Stimulated activated effector memory CD8-positive, alpha-beta T cell treated with anti-CD3 and anti-CD28 coated beads, Interleukin-12 subunit alpha, Interleukin-12 subunit beta, amount 100 ng/mL, for 72 hours (primary cell): ENCODE data around the gene DNAJC3.
A peak's percentile ranks its signal among the peaks of the same experiment; 100 is the strongest.
"Not testable (repeated sequence)": the region's sequence is repeated elsewhere in the genome, so short reads cannot be mapped to it uniquely, and the experiment has no call there.

Experiments used
- ATAC-seq: fragments of 150-1000 bp; cut with Tn5 transposase; 2 replicates; pipeline ENCODE4 v1.10.0; 2021
- DNase-seq, 2 donors: peaks; one replicate each; pipeline ENCODE4 v3.0.0; 2021 to 2022; ENCODE audit warnings: low spot score in 2 of 2
- H3K27ac Mint-ChIP-seq: one replicate; pipeline ENCODE4 v1.8.0; 2022; ENCODE audit warnings: mild to moderate bottlenecking, mixed read lengths
- H3K36me3 Mint-ChIP-seq: one replicate; pipeline ENCODE4 v1.8.0; 2022; ENCODE audit warnings: mild to moderate bottlenecking, mixed read lengths
- H3K4me1 Mint-ChIP-seq: one replicate; pipeline ENCODE4 v1.8.0; 2022; ENCODE audit warnings: mixed read lengths
- H3K4me3 Mint-ChIP-seq: one replicate; pipeline ENCODE4 v1.8.0; 2022; ENCODE audit warnings: mild to moderate bottlenecking, mixed read lengths
- H3K9me3 Mint-ChIP-seq: one replicate; pipeline ENCODE4 v1.8.0; 2022; ENCODE audit warnings: mixed read lengths

Gene DNAJC3

GRCh38 chr13:95723438-95723837, 46.5 kb downstream of the DNAJC3 start:
- Mint-ChIP-seq H3K4me3 (no peak overlapping the region), H3K9me3 (no peaks in the 10 kb centered on the region), H3K4me1 (peaks cover 17% of the 10 kb centered on the region), H3K27ac (peak overlapping the region; percentile 9), H3K36me3 (peaks cover 47% of the 10 kb centered on the region)
- no peak for ATAC-seq
- no peak for DNase-seq

- Mint-ChIP-seq H3K36me3 (peaks cover 47% of the 10 kb centered on the region), H3K4me3 (no peak overlapping the region), H3K27ac (no peak overlapping the region), H3K9me3 (no peaks in the 10 kb centered on the region), H3K4me1 (peaks cover 19% of the 10 kb centered on the region)
- no peak for DNase-seq
- ATAC-seq: no peak
Observed at GRCh38 chr13:95724252-95724651, 47.3 kb downstream of the DNAJC3 start.

DNA sequence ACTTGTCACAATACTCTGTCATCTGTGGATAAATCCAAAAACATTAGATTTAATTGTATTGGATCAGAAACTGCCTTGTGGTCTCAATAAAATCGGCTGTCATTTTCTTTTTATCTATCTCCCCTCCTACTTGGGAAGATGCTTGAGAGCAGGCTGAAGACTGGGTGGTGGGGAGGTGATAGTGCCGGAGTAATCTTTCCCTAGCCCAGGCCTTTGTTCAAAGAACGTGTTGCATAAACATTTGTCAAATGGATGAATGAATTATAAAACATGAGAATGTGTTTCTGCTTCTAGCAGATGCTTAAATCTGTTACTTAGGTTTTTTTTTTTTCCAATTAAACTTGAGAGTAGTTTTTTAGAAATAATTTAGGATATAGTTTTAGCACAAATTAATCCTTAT, 49.9 kb downstream of the DNAJC3 start:
- no peak for ATAC-seq
- H3K36me3 Mint-ChIP-seq: peaks cover 47% of the 10 kb centered on the region
- H3K4me3 Mint-ChIP-seq: no peak overlapping the region
- no peak overlapping the region for H3K27ac Mint-ChIP-seq
- no peaks in the 10 kb centered on the region for H3K9me3 Mint-ChIP-seq
- H3K4me1 Mint-ChIP-seq: peaks cover 32% of the 10 kb centered on the region
- DNase-seq: no peak

- Mint-ChIP-seq H3K27ac (no peak overlapping the region), H3K9me3 (peaks cover 11% of the 10 kb centered on the region), H3K36me3 (peaks cover 49% of the 10 kb centered on the region), H3K4me1 (peaks cover 25% of the 10 kb centered on the region), H3K4me3 (no peak overlapping the region)
- ATAC-seq (no peak), DNase-seq (no peak)
Observed at GRCh38 chr13:95728957-95729356, 52.0 kb downstream of the DNAJC3 start.

GRCh38 chr13:95734124-95734523, 57.2 kb downstream of the DNAJC3 start:
- no peak for ATAC-seq
- no peak overlapping the region for H3K27ac Mint-ChIP-seq
- H3K9me3 Mint-ChIP-seq: peaks cover 17% of the 10 kb centered on the region
- peaks cover 21% of the 10 kb centered on the region for H3K4me1 Mint-ChIP-seq
- peaks cover 18% of the 10 kb centered on the region for H3K36me3 Mint-ChIP-seq
- H3K4me3 Mint-ChIP-seq: no peak overlapping the region
- no peak for DNase-seq

DNA sequence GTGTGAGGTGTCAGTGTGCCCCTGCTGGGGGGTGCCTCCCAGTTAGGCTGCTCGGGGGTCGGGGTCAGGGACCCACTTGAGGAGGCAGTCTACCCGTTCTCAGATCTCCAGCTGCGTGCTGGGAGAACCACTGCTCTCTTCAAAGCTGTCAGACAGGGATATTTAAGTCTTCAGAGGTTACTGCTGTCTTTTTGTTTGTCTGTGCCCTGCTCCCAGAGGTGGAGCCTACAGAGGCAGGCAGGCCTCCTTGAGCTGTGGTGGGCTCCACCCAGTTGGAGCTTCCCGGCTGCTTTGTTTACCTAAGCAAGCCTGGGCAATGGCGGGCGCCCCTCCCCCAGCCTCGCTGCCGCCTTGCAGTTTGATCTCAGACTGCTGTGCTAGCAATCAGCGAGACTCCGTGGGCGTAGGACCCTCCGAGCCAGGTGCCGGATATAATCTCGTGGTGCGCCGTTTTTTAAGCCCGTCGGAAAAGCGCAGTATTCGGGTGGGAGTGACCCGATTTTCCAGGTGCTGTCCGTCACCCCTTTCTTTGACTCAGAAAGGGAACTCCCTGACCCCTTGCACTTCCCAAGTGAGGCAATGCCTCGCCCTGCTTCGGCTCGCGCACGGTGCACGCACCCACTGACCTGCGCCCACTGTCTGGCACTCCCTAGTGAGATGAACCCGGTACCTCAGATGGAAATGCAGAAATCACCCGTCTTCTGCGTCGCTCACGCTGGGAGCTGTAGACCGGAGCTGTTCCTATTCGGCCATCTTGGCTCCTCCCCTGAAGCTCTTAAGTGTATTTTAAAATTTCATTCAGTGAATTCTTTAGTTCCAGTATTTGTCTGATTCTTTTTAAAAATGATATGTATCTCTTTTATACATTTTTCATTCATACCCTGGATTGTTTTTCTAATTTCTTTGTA, 63.4 kb downstream of the DNAJC3 start:
- H3K9me3 Mint-ChIP-seq, DNase-seq, H3K4me3 Mint-ChIP-seq, H3K36me3 Mint-ChIP-seq, ATAC-seq: not testable (repeated sequence)
- Mint-ChIP-seq H3K4me1 (peaks cover 23% of the 10 kb centered on the region), H3K27ac (peak overlapping the region; percentile 16)

DNA sequence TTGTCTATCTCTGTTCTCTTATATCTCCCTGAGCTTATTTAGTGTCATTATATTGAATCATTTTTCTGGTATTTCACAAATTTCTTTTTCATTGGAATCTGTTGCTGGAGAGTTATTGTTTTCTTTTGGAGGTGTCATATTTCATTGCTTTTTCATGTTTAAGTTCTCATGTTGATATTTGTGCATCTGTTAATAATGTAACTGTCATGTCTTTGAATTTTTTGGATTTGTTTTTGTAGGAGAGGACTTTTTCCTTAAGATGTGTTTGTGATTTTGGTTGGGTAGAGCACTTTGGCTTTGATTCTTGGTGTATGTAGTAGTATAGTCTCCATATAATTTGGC, 64.0 kb downstream of the DNAJC3 start:
- peak overlapping the region; percentile 16 for H3K27ac Mint-ChIP-seq
- H3K36me3 Mint-ChIP-seq: peaks cover 5% of the 10 kb centered on the region
- H3K4me3 Mint-ChIP-seq: no peak overlapping the region
- ATAC-seq (no peak), DNase-seq (no peak)
- no peaks in the 10 kb centered on the region for H3K9me3 Mint-ChIP-seq
- peaks cover 23% of the 10 kb centered on the region for H3K4me1 Mint-ChIP-seq

DNA sequence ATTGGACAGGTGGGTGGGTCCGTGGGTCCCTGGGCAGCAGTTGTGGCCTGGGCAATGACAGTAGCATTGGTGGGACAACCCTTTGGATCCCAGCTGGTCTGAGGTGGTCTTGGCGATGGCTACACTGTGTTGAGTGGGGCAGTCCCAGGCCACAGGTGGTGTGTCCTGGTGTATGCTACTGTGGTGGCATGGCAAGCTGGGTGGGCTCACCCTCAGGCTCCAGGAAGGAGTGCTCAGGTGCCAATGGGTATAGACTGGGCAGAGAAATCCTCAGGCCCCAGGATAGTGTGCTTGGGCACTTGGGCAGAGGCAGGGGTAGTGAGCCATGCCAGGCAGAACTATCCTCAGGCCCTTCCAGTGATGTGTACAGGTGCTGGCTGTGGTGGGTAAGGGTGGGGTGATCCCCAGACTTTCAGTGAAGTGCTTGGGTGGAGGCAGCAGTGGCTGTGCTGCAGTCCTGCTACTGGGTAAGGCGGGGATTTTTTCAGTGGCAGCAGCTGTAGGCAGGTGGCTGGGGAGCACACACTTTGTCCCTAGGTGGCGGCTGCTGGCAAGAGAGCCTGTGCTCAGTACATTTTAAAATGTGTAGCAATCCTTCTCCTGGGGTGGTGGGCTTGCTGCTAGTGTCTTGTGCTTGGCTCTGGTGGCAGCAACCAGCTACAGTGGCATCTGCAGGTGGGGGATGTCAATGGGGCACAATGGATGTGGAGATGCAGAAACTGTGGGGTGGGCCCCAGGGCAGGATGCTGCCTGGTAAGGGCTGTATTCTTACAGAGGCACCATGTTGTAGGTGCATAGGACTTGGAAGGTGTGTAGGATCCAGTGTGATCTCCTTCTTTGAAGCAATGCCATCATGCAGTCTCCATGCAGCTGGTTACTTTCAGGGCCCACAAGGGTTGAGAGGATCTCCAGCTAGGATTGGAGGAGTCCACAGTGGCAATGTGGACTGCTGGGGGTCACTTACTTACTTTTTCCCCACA, 64.9 kb downstream of the DNAJC3 start:
- Mint-ChIP-seq H3K36me3 (peaks cover 5% of the 10 kb centered on the region), H3K4me3 (no peak overlapping the region), H3K4me1 (peaks cover 23% of the 10 kb centered on the region), H3K27ac (peak overlapping the region; percentile 16), H3K9me3 (no peaks in the 10 kb centered on the region)
- DNase-seq: no peak
- ATAC-seq: no peak

DNA sequence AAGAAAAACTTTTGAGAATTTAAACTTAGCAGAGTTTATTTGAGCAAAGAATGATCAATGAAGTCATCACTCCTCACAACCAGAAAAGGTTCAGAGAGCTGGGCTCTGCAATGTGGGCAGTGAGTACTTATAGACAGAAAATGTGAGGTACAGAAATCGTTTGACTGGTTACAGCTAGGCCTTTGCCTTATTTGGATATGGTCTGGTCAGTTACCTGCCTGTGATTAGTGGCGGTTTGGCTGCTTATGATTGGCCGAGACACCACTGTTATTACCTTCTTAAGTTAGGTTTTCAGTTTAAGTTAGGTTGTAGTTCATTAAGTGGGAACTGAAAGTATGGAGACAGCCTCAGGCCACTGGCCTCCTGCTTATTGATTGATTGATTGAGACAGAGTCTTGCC, 66.3 kb downstream of the DNAJC3 start:
- no peak for DNase-seq
- no peak for ATAC-seq
- Mint-ChIP-seq H3K4me1 (peaks cover 33% of the 10 kb centered on the region), H3K27ac (no peak overlapping the region), H3K36me3 (peaks cover 5% of the 10 kb centered on the region), H3K9me3 (no peaks in the 10 kb centered on the region), H3K4me3 (no peak overlapping the region)

DNA sequence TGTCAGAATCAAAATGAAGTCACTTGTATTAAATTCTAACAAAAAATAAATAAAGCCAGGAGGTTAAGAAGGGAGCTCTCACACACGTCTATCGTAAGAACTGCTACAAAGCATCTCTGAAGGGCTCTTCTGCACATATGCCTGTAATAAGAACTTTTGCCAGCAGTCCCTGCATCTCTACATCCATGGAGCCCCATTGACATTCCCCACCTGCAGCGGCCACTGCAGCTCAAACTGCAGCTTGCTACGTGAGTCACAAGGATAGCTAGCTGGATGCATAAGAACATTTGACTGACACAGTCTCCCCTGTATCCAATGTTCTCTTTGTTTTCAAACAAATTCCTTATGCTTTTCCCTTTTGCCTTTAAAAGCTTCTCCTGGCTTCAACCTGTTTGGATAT, 68.3 kb downstream of the DNAJC3 start:
- DNase-seq (no peak), ATAC-seq (no peak)
- no peak overlapping the region for H3K4me3 Mint-ChIP-seq
- H3K27ac Mint-ChIP-seq: no peak overlapping the region
- no peaks in the 10 kb centered on the region for H3K9me3 Mint-ChIP-seq
- H3K36me3 Mint-ChIP-seq: peaks cover 5% of the 10 kb centered on the region
- H3K4me1 Mint-ChIP-seq: peaks cover 38% of the 10 kb centered on the region

DNA sequence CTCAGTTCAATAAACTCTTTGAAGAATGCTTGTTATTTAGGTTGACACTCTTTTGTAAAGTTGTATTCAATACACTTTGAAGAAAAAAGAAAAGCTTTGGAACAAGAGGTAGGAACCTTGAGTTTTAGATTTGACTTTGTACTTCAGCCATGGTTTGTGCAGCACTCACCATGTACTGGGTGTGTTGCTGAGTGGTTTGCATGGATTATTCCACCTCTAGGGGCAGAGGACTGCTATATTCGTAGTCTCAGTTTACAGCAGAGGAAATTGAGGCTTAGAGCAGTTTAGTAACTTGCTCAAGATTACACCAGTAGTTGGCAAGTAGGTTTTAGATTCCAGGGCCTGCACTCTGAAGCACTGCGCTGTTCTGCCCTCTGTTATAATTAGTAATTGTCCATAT, 68.8 kb downstream of the DNAJC3 start:
- peaks cover 4% of the 10 kb centered on the region for H3K36me3 Mint-ChIP-seq
- ATAC-seq (peak; percentile 44), DNase-seq (no peak)
- H3K27ac Mint-ChIP-seq: no peak overlapping the region
- no peaks in the 10 kb centered on the region for H3K9me3 Mint-ChIP-seq
- peaks cover 36% of the 10 kb centered on the region for H3K4me1 Mint-ChIP-seq
- H3K4me3 Mint-ChIP-seq: no peak overlapping the region

DNA sequence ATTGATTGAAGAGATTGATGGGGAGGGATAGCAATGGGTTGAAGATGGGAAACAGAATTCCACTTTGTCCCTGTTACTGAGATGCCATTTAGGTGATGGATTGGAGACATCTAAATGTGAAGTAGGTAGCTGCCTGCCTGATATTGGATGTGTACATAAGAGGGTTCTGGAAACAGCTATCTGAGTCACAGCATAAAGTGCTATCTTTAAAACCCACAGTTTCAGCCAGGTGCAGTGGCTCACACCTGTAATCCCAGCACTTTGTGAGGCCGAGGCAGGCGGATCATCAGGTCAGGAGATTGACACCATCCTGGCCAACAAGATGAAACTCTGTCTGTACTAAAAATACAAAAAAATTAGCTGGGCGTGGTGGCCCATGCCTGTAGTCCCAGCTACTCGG, 72.6 kb downstream of the DNAJC3 start:
- DNase-seq: no peak
- Mint-ChIP-seq H3K27ac (no peak overlapping the region), H3K36me3 (no peaks in the 10 kb centered on the region), H3K9me3 (peaks cover 5% of the 10 kb centered on the region), H3K4me1 (peaks cover 31% of the 10 kb centered on the region), H3K4me3 (no peak overlapping the region)
- ATAC-seq: no peak

DNA sequence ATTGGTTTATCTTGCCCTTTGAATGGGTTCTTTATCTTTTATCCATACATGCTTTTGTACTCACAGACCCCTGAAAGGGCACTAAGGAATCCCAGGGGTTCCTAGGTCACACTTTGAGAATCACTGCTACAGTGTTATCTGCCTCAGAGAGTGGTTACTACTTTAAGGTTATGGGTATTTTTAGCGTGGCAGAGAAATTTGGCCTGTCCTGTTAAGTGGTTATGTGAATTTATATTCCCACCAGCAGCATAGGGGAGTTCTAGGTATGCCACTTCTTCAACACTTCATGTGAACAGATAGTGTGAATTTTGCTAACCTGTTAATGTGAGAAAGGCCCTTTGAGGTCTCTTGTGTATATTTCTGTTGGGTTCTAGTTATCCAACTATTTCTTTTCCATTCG, 75.7 kb downstream of the DNAJC3 start:
- peaks cover 30% of the 10 kb centered on the region for H3K4me1 Mint-ChIP-seq
- peaks cover 2% of the 10 kb centered on the region for H3K36me3 Mint-ChIP-seq
- ATAC-seq: no peak
- no peak overlapping the region for H3K27ac Mint-ChIP-seq
- no peak for DNase-seq
- no peak overlapping the region for H3K4me3 Mint-ChIP-seq
- peaks cover 5% of the 10 kb centered on the region for H3K9me3 Mint-ChIP-seq

DNA sequence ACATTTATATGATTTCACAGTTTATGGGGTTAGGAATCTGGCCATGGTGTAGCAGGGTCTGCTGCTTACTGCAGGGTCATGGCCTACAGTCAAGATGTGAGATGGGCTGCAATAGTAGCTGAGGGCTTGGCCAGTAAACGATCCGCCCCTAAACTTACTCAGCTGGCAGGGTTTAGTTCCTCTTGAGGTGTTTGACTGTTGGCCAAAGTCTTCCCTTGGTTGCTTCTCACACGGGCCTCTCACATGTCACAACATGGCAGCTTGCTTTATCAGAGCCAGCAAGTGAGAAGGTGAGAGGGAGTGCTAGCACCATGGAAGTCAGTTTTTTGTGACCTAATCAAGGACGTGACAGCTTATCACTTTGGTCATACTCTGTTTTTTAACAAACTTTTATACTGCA, 77.1 kb downstream of the DNAJC3 start:
- peaks cover 5% of the 10 kb centered on the region for H3K9me3 Mint-ChIP-seq
- H3K4me3 Mint-ChIP-seq: no peak overlapping the region
- peaks cover 27% of the 10 kb centered on the region for H3K4me1 Mint-ChIP-seq
- no peak for DNase-seq
- H3K27ac Mint-ChIP-seq: no peak overlapping the region
- peaks cover 15% of the 10 kb centered on the region for H3K36me3 Mint-ChIP-seq
- no peak for ATAC-seq

DNA sequence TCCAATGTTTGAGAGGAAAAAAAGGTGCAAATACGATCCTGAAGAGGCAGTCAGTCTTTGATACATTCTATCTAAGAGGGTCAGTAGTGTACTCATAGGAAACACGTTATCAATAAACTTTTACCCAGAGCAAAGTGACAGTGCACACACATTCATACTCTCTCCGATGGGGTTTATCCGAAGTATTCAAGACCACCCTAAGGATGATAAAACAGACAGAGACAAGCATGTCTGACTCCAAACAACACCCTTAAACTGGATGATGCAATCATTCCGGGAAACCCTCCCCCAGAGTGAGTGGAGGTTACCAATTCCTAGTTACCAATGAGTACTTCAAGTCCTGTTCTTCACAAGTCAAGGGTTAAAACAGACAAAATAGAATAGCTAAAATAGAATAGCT, 79.1 kb downstream of the DNAJC3 start:
- Mint-ChIP-seq H3K9me3 (peaks cover 5% of the 10 kb centered on the region), H3K4me1 (peaks cover 21% of the 10 kb centered on the region), H3K4me3 (no peak overlapping the region), H3K27ac (peak overlapping the region; percentile 91), H3K36me3 (peaks cover 19% of the 10 kb centered on the region)
- ATAC-seq (no peak), DNase-seq (no peak)
